ENCODE measurements around the gene DNAJB12. TPM values are rescaled to one million over a fixed set of nuclear protein-coding genes. Genes with fewer than 3 reads are reported as not detected.

The DNAJB12 gene
- total and polyA plus RNA-seq, 4 donors = 15.9 to 22.0 (median 18.9) TPM

DNA sequence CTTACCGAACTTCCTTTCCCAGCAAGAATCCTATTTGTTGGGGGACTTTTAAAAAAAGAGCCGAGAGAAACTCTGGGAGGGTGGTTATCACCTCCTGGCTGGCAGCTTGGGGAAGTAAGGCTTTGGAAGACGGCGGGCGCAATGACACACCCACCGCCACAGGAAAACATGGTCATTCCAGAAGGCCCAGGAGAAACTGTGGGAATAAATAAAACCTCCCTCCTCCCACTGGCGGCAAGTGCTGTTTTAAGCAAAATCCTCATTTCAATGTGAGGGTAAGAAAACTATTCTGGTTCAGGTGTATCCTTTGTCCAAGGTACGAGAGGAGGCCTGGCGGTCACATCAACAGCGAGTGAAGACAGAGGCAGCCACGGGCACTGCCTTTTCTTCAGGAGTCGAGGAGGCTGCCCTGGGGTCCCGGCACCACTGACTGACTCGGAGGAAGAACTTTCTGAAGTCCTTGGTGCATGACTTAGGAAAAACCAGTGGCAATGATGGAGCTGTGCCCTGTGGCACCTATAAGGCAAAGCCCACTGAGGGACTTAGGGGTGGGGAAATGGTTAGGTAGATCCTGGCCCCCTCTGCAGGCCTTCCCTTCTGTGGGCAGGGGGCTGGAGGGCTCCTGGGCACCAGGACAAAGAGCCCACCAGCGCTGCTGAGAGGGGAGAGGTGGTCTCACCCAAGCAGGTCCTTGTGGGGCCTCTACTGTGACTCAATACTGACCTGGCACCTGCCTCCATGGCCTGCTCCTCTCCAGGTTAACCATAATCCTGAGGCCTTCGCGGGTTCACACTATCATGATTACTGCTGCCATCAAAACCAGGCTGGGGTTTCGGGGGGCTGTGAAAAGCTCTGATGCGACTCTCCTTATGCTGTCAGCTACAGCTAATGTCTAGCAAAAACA, 21.4 kb downstream of the DNAJB12 start:
- WGBS = 83% methylated on average over 19 of the region's 19 CpGs

DNA sequence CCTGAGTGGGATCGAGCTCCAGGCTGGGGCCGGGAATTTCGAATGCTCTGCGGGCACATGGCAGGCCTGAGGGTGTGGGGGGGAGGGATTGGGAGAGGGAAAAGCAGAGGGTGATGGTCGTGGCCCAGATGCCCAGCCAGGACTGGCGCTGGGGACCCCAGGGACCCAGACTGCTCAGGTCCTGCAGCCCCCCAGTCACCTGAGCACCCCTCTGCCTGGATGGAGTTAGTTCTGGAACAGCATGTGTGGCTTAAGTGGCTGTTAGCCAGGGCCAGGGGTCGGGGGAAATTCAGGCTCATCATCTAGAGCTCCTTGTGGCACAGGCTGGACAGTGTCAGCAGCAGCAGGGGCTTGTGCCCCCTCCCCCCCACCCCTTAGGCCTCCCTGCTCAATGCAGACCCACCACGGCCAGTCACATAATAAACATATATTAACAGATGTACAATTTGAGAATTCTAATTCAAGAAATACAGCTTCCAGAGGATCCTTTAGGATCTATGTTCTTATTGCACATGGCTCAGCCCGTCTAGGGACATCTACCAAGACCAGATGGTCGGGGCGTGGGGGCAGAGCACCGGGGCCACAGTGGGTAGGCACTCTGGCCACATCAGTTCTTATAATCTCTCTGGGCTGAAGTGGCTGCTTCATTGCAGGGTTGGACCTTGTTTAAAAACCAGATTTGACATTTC, 22.2 kb downstream of the DNAJB12 start:
- no peak for TF ChIP-seq RAD21 (IDR thresholded peaks at IDR 0.05)
- TF ChIP-seq, protein P1, sequence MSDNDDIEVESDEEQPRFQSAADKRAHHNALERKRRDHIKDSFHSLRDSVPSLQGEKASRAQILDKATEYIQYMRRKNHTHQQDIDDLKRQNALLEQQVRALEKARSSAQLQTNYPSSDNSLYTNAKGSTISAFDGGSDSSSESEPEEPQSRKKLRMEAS (IDR thresholded peaks at IDR 0.05) = peak; percentile 86
- peaks cover 36 to 88% (median 71%) of the 10 kb centered on the region in 4 donors for H3K4me1 ChIP-seq (ENCODE audit: control insufficient read depth in 4 of 4, insufficient read depth in 4 of 4, low read length in 3 of 4)
- peak overlapping the region; percentile 94 to 99 for H3K27ac ChIP-seq (ENCODE audit: low read depth in 1 of 2, low read length in 2 of 2)
- DNase-seq (ENCODE audit: low spot score) = no peak
- H3K9me3 ChIP-seq (ENCODE audit: control insufficient read depth in 4 of 4, low read length in 3 of 4) = no peaks in the 10 kb centered on the region
- H3K4me3 ChIP-seq (ENCODE audit: low read depth in 1 of 3, low read length in 3 of 3) = no peak overlapping the region
- H3K9ac ChIP-seq (ENCODE audit: low read depth in 1 of 2, low read length in 2 of 2) = peak overlapping the region in 1 of 2 donors; percentile 16
- peaks cover 0 to under 1% (median under 1%) of the 10 kb centered on the region in 4 donors for H3K36me3 ChIP-seq (ENCODE audit: control insufficient read depth in 4 of 4, insufficient read depth in 3 of 4, low read depth in 1 of 4, low read length in 3 of 4)
- H3K27me3 ChIP-seq (ENCODE audit: control insufficient read depth in 4 of 4, insufficient read depth in 4 of 4, low read length in 3 of 4) = no peaks in the 10 kb centered on the region
- WGBS = 56% methylated on average over 12 of the region's 12 CpGs

More for the DNA sequence above, 21.4 kb downstream of the DNAJB12 start:
- no peak for DNase-seq (ENCODE audit: low spot score)
- H3K9ac ChIP-seq (ENCODE audit: low read depth in 1 of 2, low read length in 2 of 2) = no peak overlapping the region
- no peaks in the 10 kb centered on the region for H3K27me3 ChIP-seq (ENCODE audit: control insufficient read depth in 4 of 4, insufficient read depth in 4 of 4, low read length in 3 of 4)
- H3K9me3 ChIP-seq (ENCODE audit: control insufficient read depth in 4 of 4, low read length in 3 of 4) = no peaks in the 10 kb centered on the region
- TF ChIP-seq NR2F2 (IDR thresholded peaks at IDR 0.05) (peak; percentile 21), FOXA1 (IDR thresholded peaks at IDR 0.05) (no peak), RAD21 (IDR thresholded peaks at IDR 0.05) (no peak)
- no peak overlapping the region for H3K4me3 ChIP-seq (ENCODE audit: low read depth in 1 of 3, low read length in 3 of 3)
- peak overlapping the region; percentile 94 to 99 for H3K27ac ChIP-seq (ENCODE audit: low read depth in 1 of 2, low read length in 2 of 2)
- H3K4me1 ChIP-seq (ENCODE audit: control insufficient read depth in 4 of 4, insufficient read depth in 4 of 4, low read length in 3 of 4) = peaks cover 29 to 81% (median 68%) of the 10 kb centered on the region in 4 donors
- peaks cover 0 to 9% (median 8%) of the 10 kb centered on the region in 4 donors for H3K36me3 ChIP-seq (ENCODE audit: control insufficient read depth in 4 of 4, insufficient read depth in 3 of 4, low read depth in 1 of 4, low read length in 3 of 4)

DNA sequence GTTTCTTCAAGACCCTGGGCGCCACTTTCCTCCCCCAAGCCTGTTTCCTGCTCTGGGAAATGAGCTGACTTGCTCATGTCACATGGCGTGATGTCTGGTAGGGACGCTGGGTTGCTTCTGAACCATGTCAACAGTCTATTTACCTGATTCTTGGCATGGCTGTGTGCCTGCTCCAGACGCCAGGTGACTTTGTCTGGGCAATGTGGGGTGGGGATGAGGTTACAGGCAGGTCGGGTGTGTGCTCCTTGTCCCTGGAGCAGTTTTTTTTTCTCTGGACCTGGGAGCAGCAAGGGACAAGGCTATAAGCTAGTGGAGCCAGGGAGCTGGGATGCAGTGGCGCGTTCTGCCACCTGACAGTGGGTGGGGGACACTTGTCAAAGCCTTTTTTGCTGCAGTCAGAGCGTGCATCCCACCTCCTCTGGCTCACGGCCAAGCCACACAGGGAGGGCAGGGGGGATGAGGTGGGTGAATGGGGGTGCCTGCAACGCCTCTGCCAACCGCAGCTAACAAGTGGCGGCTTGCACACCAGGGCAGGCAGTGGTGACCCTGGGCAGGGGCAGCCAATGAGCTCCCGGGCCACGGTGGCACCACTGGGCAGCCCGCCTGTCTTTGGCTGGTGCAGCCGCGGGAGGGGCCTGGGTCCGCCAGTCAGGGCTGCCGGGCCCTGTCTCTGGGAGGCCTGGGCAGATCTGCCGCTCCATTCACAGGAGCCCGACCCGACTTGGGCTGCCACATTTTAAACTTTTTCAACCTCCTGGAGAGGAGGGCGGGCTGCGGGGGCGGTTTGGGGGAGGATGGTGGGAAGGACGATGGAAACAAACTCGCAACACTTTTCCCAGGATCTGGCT, 22.9 kb downstream of the DNAJB12 start:
- H3K9me3 ChIP-seq (ENCODE audit: control insufficient read depth in 4 of 4, low read length in 3 of 4) = no peaks in the 10 kb centered on the region
- peak; percentile 74 for DNase-seq (ENCODE audit: low spot score)
- H3K27ac ChIP-seq (ENCODE audit: low read depth in 1 of 2, low read length in 2 of 2) = peak overlapping the region; percentile 94 to 99
- H3K9ac ChIP-seq (ENCODE audit: low read depth in 1 of 2, low read length in 2 of 2) = peak overlapping the region in 1 of 2 donors; percentile 70
- no peak overlapping the region for H3K4me3 ChIP-seq (ENCODE audit: low read depth in 1 of 3, low read length in 3 of 3)
- H3K36me3 ChIP-seq (ENCODE audit: control insufficient read depth in 4 of 4, insufficient read depth in 3 of 4, low read depth in 1 of 4, low read length in 3 of 4) = no peaks in the 10 kb centered on the region
- no peaks in the 10 kb centered on the region for H3K27me3 ChIP-seq (ENCODE audit: control insufficient read depth in 4 of 4, insufficient read depth in 4 of 4, low read length in 3 of 4)
- peaks cover 33 to 81% (median 68%) of the 10 kb centered on the region in 4 donors for H3K4me1 ChIP-seq (ENCODE audit: control insufficient read depth in 4 of 4, insufficient read depth in 4 of 4, low read length in 3 of 4)
- 3% methylated on average over 27 of the region's 27 CpGs for WGBS
- TF ChIP-seq FOXA1 (IDR thresholded peaks at IDR 0.05) (peak; percentile 58), CTCF (IDR thresholded peaks at IDR 0.05; ENCODE audit: low read depth, low read length, missing input control) (peak; percentile 57), SP1 (IDR thresholded peaks at IDR 0.05) (peak; percentile 77), TAF1 (conservative IDR thresholded peaks at IDR 0.05) (no peak), YY1 (IDR thresholded peaks at IDR 0.05) (peak; percentile 65), EGR1 (IDR thresholded peaks at IDR 0.05; ENCODE audit: low read depth in 2 of 2) (peak; percentile 88 to 95), ATF3 (IDR thresholded peaks at IDR 0.05) (no peak), RAD21 (IDR thresholded peaks at IDR 0.05) (peak; percentile 47 to 56), JUND (IDR thresholded peaks at IDR 0.05) (peak; percentile 46 to 77), FOXA2 (IDR thresholded peaks at IDR 0.05) (peak; percentile 84), GABPA (IDR thresholded peaks at IDR 0.05 in 1 of 2, conservative IDR thresholded peaks at IDR 0.05 in 1 of 2) (peak in 1 of 2 donors; percentile 24), HNF4A (conservative IDR thresholded peaks at IDR 0.05) (peak; percentile 63 to 78), RXRA (IDR thresholded peaks at IDR 0.05) (peak; percentile 87 to 96), NR2F2 (IDR thresholded peaks at IDR 0.05) (no peak)
- TF ChIP-seq, protein P2, sequence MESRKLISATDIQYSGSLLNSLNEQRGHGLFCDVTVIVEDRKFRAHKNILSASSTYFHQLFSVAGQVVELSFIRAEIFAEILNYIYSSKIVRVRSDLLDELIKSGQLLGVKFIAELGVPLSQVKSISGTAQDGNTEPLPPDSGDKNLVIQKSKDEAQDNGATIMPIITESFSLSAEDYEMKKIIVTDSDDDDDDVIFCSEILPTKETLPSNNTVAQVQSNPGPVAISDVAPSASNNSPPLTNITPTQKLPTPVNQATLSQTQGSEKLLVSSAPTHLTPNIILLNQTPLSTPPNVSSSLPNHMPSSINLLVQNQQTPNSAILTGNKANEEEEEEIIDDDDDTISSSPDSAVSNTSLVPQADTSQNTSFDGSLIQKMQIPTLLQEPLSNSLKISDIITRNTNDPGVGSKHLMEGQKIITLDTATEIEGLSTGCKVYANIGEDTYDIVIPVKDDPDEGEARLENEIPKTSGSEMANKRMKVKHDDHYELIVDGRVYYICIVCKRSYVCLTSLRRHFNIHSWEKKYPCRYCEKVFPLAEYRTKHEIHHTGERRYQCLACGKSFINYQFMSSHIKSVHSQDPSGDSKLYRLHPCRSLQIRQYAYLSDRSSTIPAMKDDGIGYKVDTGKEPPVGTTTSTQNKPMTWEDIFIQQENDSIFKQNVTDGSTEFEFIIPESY (IDR thresholded peaks at IDR 0.05) = peak; percentile 41
- TF ChIP-seq, protein P1 (IDR thresholded peaks at IDR 0.05) = peak; percentile 76

Data from liver (tissue), 9 donors.